T-helper 17 cell (primary cell): ENCODE measurements around the gene OR2W3. TPM values are rescaled to one million over a fixed set of nuclear protein-coding genes. Genes with fewer than 3 reads are reported as not detected.
"Not testable (repeated sequence)": the region's sequence is repeated elsewhere in the genome, so short reads cannot be mapped to it uniquely, and the experiment has no call there.

Source experiments
- ATAC-seq: fragments of 150-1000 bp; cut with Tn5 transposase; 2 replicates; pipeline ENCODE4 v1.10.0; 2021; ENCODE audit warnings: mild to moderate bottlenecking, moderate library complexity
- DNase-seq, 3 donors: peaks; one replicate each; pipeline versions ENCODE4 v3.0.0 to v3.0.0-alpha.2; 2020 to 2021
- H3K9me3 ChIP-seq: one replicate; pipeline ENCODE4 v1.7.0; 2013; ENCODE audit warnings: low read length, mild to moderate bottlenecking; ENCODE audit not compliant: control insufficient read depth, poor library complexity, severe bottlenecking
- H3K27ac Mint-ChIP-seq: one replicate; pipeline ENCODE4 v1.8.0; 2022; ENCODE audit warnings: mild to moderate bottlenecking, moderate library complexity, mixed read lengths
- H3K27me3 Mint-ChIP-seq: one replicate; pipeline ENCODE4 v1.8.0; 2022; ENCODE audit warnings: mixed read lengths
- H3K36me3 Mint-ChIP-seq: one replicate; pipeline ENCODE4 v1.8.0; 2022; ENCODE audit warnings: low read depth, mixed read lengths
- H3K4me1 Mint-ChIP-seq: one replicate; pipeline ENCODE4 v1.8.0; 2022; ENCODE audit warnings: mild to moderate bottlenecking, mixed read lengths
- H3K4me3 Mint-ChIP-seq: one replicate; pipeline ENCODE4 v1.8.0; 2022; ENCODE audit warnings: mild to moderate bottlenecking, moderate library complexity, mixed read lengths
- total RNA-seq, 4 donors: library from RNA in 2 of 4; stranded (reverse) in 2 of 4; gene quantifications; one replicate each; pipeline ENCODE4 v1.2.3 and lab custom pipeline; 2022 to 2026

OR2W3 gene
- total RNA-seq, 2 donors from 2014 or later = 0.72 to 6.6 TPM

DNA sequence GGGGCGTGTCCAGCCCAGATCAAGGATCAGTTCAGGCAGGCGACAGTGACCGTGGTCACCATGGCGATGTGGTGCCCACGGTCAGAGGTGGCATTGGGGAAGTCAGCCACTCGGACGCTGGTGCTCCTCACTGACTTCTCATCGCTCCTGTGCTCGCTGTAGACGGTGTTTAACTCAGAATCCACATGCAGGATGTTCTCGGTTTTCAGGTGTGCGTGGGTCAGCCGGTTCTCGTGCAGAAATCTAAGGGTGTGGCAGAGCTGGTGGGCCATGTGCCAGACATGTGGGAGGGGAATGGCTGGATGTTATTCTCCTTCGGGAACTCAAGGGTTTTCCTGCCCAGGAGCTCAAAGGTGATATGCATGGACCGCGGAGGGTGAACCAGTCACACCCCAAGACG lies 41.0 kb downstream of the OR2W3 start:
- no peaks in the 10 kb centered on the region for H3K9me3 ChIP-seq
- no peak for DNase-seq
- no peak overlapping the region for H3K27ac Mint-ChIP-seq
- H3K27me3 Mint-ChIP-seq = no peaks in the 10 kb centered on the region
- no peaks in the 10 kb centered on the region for H3K36me3 Mint-ChIP-seq
- H3K4me3 Mint-ChIP-seq = no peak overlapping the region
- H3K4me1 Mint-ChIP-seq = no peaks in the 10 kb centered on the region
- ATAC-seq = no peak

DNA sequence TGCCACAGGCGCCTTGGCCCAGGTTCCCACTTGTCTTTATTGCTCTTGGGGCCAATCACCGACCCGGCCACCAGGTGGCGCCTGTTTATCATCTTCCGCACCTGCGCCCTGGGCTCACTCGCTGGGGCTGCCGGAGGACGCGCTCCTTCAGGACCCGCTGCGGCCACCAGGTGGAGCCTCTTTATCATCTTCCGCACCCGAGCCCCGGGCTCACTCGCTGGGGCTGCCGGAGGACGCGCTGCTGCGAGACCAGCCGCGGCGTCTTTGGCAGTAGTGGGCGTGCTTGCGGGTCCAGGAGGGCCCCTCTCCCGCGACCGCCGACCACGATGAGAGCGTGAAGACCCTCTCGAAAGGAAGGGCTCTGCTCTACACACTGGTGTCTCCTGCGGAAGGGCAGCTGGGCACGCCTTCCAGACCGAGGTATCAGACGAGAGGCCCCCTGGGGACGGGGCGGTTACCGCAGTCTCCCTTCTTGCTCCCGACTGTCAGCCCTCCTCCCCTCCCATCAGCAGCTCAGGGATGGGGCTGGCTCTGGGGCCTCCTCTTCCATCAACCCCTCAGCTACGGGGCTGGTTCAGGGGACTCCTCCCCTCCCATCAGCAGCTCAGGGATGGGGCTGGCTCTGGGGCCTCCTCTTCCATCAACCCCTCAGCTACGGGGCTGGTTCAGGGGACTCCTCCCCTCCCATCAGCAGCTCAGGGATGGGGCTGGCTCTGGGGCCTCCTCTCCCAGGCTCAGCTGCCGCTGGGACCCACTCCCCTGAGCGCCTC lies 41.8 kb downstream of the OR2W3 start:
- H3K4me3 Mint-ChIP-seq = peak overlapping the region; percentile 61
- not testable (repeated sequence) for H3K36me3 Mint-ChIP-seq, H3K4me1 Mint-ChIP-seq, H3K27ac Mint-ChIP-seq, H3K27me3 Mint-ChIP-seq, H3K9me3 ChIP-seq
- ATAC-seq (peak; percentile 99), DNase-seq (peak; percentile 41 to 81 (median 56))

DNA sequence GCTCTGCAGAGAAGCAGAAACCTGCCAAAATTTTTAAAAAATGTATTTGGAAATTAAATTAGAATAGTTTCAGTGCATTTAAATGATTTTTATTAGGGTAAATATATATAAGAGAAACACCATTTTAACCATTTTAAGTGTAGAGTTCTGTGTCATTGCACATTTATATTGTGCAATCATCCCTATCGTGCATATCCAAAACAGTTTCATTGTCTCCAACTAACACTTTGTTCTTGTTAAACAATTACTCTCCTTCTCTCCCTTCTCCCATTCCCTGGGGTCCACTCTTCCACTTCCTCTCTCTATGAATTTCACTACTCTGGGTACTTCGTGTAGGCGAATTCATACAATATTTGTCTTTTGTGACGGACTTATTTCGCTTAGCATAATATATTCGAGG lies 47.2 kb downstream of the OR2W3 start:
- H3K9me3 ChIP-seq = no peaks in the 10 kb centered on the region
- Mint-ChIP-seq H3K27ac (no peak overlapping the region), H3K27me3 (no peaks in the 10 kb centered on the region), H3K4me1 (no peaks in the 10 kb centered on the region), H3K4me3 (no peak overlapping the region), H3K36me3 (no peaks in the 10 kb centered on the region)
- ATAC-seq (no peak), DNase-seq (no peak)

Other genes starting within 250 kb of the OR2W3 start
- gene OR13G1, start 215.8 kb upstream of the OR2W3 start, total RNA-seq = not detected
- not detected for gene OR6F1, start 178.9 kb upstream of the OR2W3 start, total RNA-seq
- gene OR14K1, start 157.0 kb upstream of the OR2W3 start, total RNA-seq = not detected
- not detected for gene OR14A2, start 147.4 kb upstream of the OR2W3 start, total RNA-seq
- gene OR1C1, start 135.0 kb upstream of the OR2W3 start, total RNA-seq = not detected
- not detected for gene OR14A16, start 71.5 kb upstream of the OR2W3 start, total RNA-seq
- 1 to 10 TPM in 1 of 2 donors, not detected in 1; 1.3 TPM for gene OR11L1, start 53.7 kb upstream of the OR2W3 start, total RNA-seq
- gene TRIM58, start 38.4 kb upstream of the OR2W3 start, total RNA-seq = 10 to 100 TPM in 1 of 2 donors, 1 to 10 TPM in 1; 1.2 to 44.2 TPM
- under 1 TPM in 1 of 2 donors, not detected in 1; 0.30 TPM for gene OR2T8, start 24.7 kb downstream of the OR2W3 start, total RNA-seq
- under 1 TPM in 1 of 2 donors, not detected in 1; 0.15 TPM for gene OR2AJ1, start 29.3 kb downstream of the OR2W3 start, total RNA-seq
- under 1 TPM; 0.50 to 0.62 TPM for gene OR2L8, start 53.3 kb downstream of the OR2W3 start, total RNA-seq
- gene OR2AK2, start 69.6 kb downstream of the OR2W3 start, total RNA-seq = under 1 TPM in 1 of 2 donors, not detected in 1; 0.37 TPM
- not detected for gene OR2L5, start 118.1 kb downstream of the OR2W3 start, total RNA-seq
- gene OR2L2, start 134.5 kb downstream of the OR2W3 start, total RNA-seq = under 1 TPM; 0.21 to 0.22 TPM
- not detected for gene OR2L3, start 151.2 kb downstream of the OR2W3 start, total RNA-seq
- gene OR2L13, start 199.6 kb downstream of the OR2W3 start, total RNA-seq = under 1 TPM in 1 of 2 donors, not detected in 1; 0.21 TPM
- gene OR2M5, start 249.6 kb downstream of the OR2W3 start, total RNA-seq = not detected